Endodermal cell (in vitro differentiated cells): ENCODE data around the gene CDC42SE2. TPM values are rescaled to one million over a fixed set of nuclear protein-coding genes. Genes with fewer than 3 reads are reported as not detected.

ENCODE experiments used
- DNase-seq: peaks from one replicate; pipeline ENCODE4 v3.0.0-alpha.2; 2017
- H3K27ac ChIP-seq: 2 replicates; pipeline ENCODE4 v1.5.1; 2013; ENCODE audit warnings: mild to moderate bottlenecking, low read depth, low read length, moderate library complexity
- H3K27me3 ChIP-seq: 2 replicates; pipeline ENCODE4 v1.6.1; 2013; ENCODE audit warnings: mild to moderate bottlenecking, low read length, moderate library complexity; ENCODE audit not compliant: insufficient read depth, control insufficient read depth, poor library complexity, severe bottlenecking
- H3K36me3 ChIP-seq: 2 replicates; pipeline ENCODE4 v1.7.0; 2013; ENCODE audit warnings: mild to moderate bottlenecking, low read length, moderate library complexity; ENCODE audit not compliant: control insufficient read depth, insufficient read depth
- H3K4me1 ChIP-seq: one replicate; pipeline ENCODE4 v1.7.0; 2013; ENCODE audit warnings: low read length; ENCODE audit not compliant: control insufficient read depth, insufficient read depth
- H3K4me3 ChIP-seq: 2 replicates; pipeline ENCODE4 v1.5.1; 2013; ENCODE audit warnings: mild to moderate bottlenecking, low read length, moderate library complexity
- H3K9ac ChIP-seq: 2 replicates; pipeline ENCODE4 v1.6.1; 2013; ENCODE audit warnings: mild to moderate bottlenecking, low read length, moderate library complexity; ENCODE audit not compliant: poor library complexity, severe bottlenecking; ENCODE audit errors: extremely low read depth
- H3K9me3 ChIP-seq: 2 replicates; pipeline ENCODE4 v1.6.1; 2013; ENCODE audit warnings: mild to moderate bottlenecking, low read length, moderate library complexity; ENCODE audit not compliant: control insufficient read depth
- H3K27ac Mint-ChIP-seq: 2 replicates; pipeline ENCODE4 v1.8.0; 2020; ENCODE audit warnings: mixed read lengths
- H3K27me3 Mint-ChIP-seq: 2 replicates; pipeline ENCODE4 v1.8.0; 2021; ENCODE audit warnings: mild to moderate bottlenecking, mixed read lengths; ENCODE audit not compliant: insufficient read depth
- H3K36me3 Mint-ChIP-seq: 2 replicates; pipeline ENCODE4 v1.8.0; 2020; ENCODE audit warnings: low read depth, mixed read lengths
- H3K4me1 Mint-ChIP-seq: 2 replicates; pipeline ENCODE4 v1.8.0; 2020; ENCODE audit warnings: mixed read lengths
- H3K4me3 Mint-ChIP-seq: 2 replicates; pipeline ENCODE4 v1.8.0; 2020; ENCODE audit warnings: mild to moderate bottlenecking, moderate library complexity, mixed read lengths
- H3K9me3 Mint-ChIP-seq: 2 replicates; pipeline ENCODE4 v1.8.0; 2020; ENCODE audit warnings: mild to moderate bottlenecking, mixed read lengths
- WGBS, 2 experiments: methylation state at CpG; one replicate each; pipeline versions ENCODE4 v1.1.5 to v1.1.7; 2013; ENCODE audit warnings: missing lambda C conversion rate in 2 of 2, mixed read lengths in 1 of 2; ENCODE audit not compliant: insufficient coverage in 1 of 2, insufficient read length in 1 of 2; 5-methylcytosine and 5-hydroxymethylcytosine counted together
- total RNA-seq, 2 donors: library from RNA; stranded (reverse); fragmentation: NEBNext Ultra II Directional in 1 of 2; extraction: Animal tissue kit (Norgen Biotek cat#: 25700) in 1 of 2; gene quantifications; 2 replicates in 1 of 2; 3 replicates in 1 of 2; pipeline ENCODE4 v1.2.1, GENCODE V29; 2021
- TF ChIP-seq, protein P1 (sequence below): fragments of 200-600 bp; sonication (generic); conservative IDR thresholded peaks from 2 replicates; pipeline ENCODE4 v1.5.0; 2021; ENCODE audit warnings: antibody characterized with exemption, mild to moderate bottlenecking

CDC42SE2 gene
- total RNA-seq, 2 donors from 2014 or later = 28.6 to 36.4 TPM

DNA sequence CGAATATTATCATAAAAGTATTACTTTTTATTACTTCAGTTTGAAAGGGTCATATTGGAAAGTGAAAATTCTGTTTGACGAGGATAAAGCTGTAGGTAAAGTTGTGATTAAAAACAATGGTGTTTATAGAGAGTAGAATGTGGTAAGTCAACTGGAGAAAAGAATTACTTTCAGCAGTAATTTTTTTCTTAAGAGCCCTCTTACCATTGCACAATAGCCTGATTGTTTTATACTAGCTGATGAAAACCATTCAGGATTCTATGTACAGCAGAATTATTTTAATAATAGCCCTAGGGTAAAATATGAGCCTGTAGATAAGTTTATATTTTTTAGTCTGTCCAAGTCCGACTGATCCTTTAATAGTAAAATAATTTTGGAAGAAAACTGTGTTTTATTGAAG, 16.6 kb downstream of the CDC42SE2 start:
- H3K4me3 Mint-ChIP-seq = no peak overlapping the region
- 80 to 83% methylated on average over 1 to 3 of the region's 3 CpGs for WGBS, 2 experiments

DNA sequence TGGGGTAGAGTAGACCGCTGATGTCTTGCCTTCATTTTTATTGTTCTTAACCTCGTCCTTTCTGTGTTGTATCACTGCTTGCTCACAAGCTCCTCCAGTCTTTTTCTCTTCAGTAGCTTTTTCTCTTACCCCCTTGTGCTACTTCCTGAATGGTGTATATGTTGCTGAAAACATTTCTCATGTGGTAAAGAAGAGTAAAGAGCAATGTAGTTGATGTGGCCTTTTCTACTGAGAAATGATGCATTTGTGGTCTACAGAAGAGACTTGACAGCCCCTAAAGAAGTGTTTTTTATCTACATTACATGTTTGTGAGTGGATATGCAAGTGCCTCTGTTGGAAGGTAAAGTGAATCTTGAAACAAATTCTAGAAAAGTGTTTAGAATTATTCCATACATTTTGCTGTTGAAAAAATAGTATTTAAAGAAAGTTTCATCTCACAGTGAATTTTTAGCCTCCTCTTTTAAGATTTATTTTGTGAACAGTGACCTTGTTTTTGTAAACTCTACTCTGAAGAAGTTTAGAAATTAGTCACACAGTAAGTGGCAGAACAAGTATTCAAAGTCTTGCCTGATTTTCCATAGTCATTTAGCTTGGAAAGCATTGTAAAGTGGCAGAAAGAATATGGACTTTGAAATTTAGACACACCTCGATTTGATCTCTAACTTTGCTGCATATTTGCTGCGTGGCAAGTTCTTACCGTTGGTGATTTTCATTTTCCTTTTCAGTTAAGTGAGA, 17.4 kb downstream of the CDC42SE2 start:
- no peak overlapping the region for H3K9ac ChIP-seq
- Mint-ChIP-seq H3K27me3 (no peaks in the 10 kb centered on the region), H3K4me1 (peaks cover 14% of the 10 kb centered on the region), H3K36me3 (peaks cover 8% of the 10 kb centered on the region), H3K27ac (no peak overlapping the region), H3K9me3 (peaks cover 8% of the 10 kb centered on the region), H3K4me3 (no peak overlapping the region)
- 92 to 95% methylated on average over 2 to 5 of the region's 5 CpGs for WGBS, 2 experiments
- no peak overlapping the region for H3K27ac ChIP-seq
- no peaks in the 10 kb centered on the region for H3K9me3 ChIP-seq
- no peaks in the 10 kb centered on the region for H3K27me3 ChIP-seq
- H3K4me3 ChIP-seq = no peak overlapping the region
- TF ChIP-seq, protein P1, sequence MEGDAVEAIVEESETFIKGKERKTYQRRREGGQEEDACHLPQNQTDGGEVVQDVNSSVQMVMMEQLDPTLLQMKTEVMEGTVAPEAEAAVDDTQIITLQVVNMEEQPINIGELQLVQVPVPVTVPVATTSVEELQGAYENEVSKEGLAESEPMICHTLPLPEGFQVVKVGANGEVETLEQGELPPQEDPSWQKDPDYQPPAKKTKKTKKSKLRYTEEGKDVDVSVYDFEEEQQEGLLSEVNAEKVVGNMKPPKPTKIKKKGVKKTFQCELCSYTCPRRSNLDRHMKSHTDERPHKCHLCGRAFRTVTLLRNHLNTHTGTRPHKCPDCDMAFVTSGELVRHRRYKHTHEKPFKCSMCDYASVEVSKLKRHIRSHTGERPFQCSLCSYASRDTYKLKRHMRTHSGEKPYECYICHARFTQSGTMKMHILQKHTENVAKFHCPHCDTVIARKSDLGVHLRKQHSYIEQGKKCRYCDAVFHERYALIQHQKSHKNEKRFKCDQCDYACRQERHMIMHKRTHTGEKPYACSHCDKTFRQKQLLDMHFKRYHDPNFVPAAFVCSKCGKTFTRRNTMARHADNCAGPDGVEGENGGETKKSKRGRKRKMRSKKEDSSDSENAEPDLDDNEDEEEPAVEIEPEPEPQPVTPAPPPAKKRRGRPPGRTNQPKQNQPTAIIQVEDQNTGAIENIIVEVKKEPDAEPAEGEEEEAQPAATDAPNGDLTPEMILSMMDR = no peak
- no peak for DNase-seq
- H3K36me3 ChIP-seq = peaks cover 3% of the 10 kb centered on the region
- H3K4me1 ChIP-seq = no peaks in the 10 kb centered on the region

More for the DNA sequence above, 16.6 kb downstream of the CDC42SE2 start:
- Histone ChIP-seq H3K27ac (no peak overlapping the region), H3K9me3 (no peaks in the 10 kb centered on the region), H3K9ac (no peak overlapping the region), H3K27me3 (no peaks in the 10 kb centered on the region), H3K4me1 (no peaks in the 10 kb centered on the region), H3K36me3 (peaks cover 3% of the 10 kb centered on the region), H3K4me3 (no peak overlapping the region)
- TF ChIP-seq, protein P1 = no peak
- H3K27me3 Mint-ChIP-seq = no peaks in the 10 kb centered on the region
- peaks cover 8% of the 10 kb centered on the region for H3K36me3 Mint-ChIP-seq
- no peak overlapping the region for H3K27ac Mint-ChIP-seq
- H3K9me3 Mint-ChIP-seq = peaks cover 8% of the 10 kb centered on the region
- H3K4me1 Mint-ChIP-seq = peaks cover 14% of the 10 kb centered on the region
- no peak for DNase-seq

DNA sequence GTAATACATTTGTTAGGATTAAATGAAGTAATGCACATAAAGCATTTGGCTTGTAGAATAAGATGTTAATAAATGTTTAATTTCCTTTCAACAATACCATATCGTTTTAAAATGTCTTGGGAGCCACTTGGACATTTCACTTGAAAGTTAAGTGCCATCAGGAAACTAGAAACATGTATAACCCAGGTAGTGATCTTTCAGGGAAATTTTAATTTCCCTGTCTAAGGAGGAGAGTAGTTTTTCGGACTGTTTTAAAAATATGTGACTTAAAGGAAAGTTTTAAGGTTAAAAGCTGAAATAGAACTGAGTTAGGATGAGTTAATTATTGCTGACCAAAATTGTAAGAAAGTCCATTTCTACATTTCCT, 18.0 kb downstream of the CDC42SE2 start:
- Mint-ChIP-seq H3K36me3 (peaks cover 8% of the 10 kb centered on the region), H3K9me3 (peaks cover 8% of the 10 kb centered on the region)

More for the DNA sequence above, 18.0 kb downstream of the CDC42SE2 start:
- Mint-ChIP-seq H3K4me1 (peaks cover 14% of the 10 kb centered on the region), H3K27me3 (no peaks in the 10 kb centered on the region), H3K27ac (no peak overlapping the region), H3K4me3 (no peak overlapping the region)
- no peak for DNase-seq
- TF ChIP-seq, protein P1 = no peak
- Histone ChIP-seq H3K36me3 (peaks cover 3% of the 10 kb centered on the region), H3K4me1 (no peaks in the 10 kb centered on the region), H3K27ac (no peak overlapping the region), H3K9me3 (no peaks in the 10 kb centered on the region), H3K4me3 (no peak overlapping the region), H3K27me3 (no peaks in the 10 kb centered on the region), H3K9ac (no peak overlapping the region)
- WGBS, 2 experiments = 84 to 100% methylated on average over 2 of the region's 2 CpGs
